Hepatocyte (in vitro differentiated cells): Measurements from ENCODE around the gene MPST. TPM values are rescaled to one million over a fixed set of nuclear protein-coding genes. Genes with fewer than 3 reads are reported as not detected.

Experiments used
- DNase-seq: peaks from one replicate; pipeline ENCODE4 v3.0.0-alpha.2; 2016; ENCODE audit warnings: low spot score
- H2AFZ ChIP-seq: fragments of 200-600 bp; sonication (generic); 2 replicates; pipeline ENCODE4 v1.6.0; 2016; ENCODE audit warnings: antibody characterized with exemption, mild to moderate bottlenecking
- H3K27ac ChIP-seq: fragments of 200-600 bp; sonication (generic); 2 replicates; pipeline ENCODE4 v1.5.1; 2016; ENCODE audit warnings: mild to moderate bottlenecking
- H3K27me3 ChIP-seq: fragments of 200-600 bp; sonication (generic); 2 replicates; pipeline ENCODE4 v1.6.1; 2016
- H3K36me3 ChIP-seq: fragments of 200-600 bp; sonication (generic); replicated peaks from 2 replicates; pipeline ENCODE4 v1.5.1; 2016; ENCODE audit warnings: low read depth; ENCODE audit not compliant: insufficient read depth
- H3K4me1 ChIP-seq: fragments of 200-600 bp; sonication (generic); 2 replicates; pipeline ENCODE4 v1.5.1; 2016; ENCODE audit warnings: mild to moderate bottlenecking, moderate library complexity; ENCODE audit not compliant: insufficient read depth
- H3K4me2 ChIP-seq: fragments of 200-600 bp; sonication (generic); 2 replicates; pipeline ENCODE4 v1.6.0; 2016
- H3K4me3 ChIP-seq: fragments of 200-600 bp; sonication (generic); 2 replicates; pipeline ENCODE4 v1.5.1; 2016; ENCODE audit warnings: mild to moderate bottlenecking
- H3K79me2 ChIP-seq: fragments of 200-600 bp; sonication (generic); 2 replicates; pipeline ENCODE4 v1.6.0; 2017; ENCODE audit warnings: mild to moderate bottlenecking
- H3K9me2 ChIP-seq: fragments of 200-600 bp; sonication (generic); replicated peaks from 2 replicates; pipeline ENCODE4 v1.6.0; 2017; ENCODE audit warnings: mild to moderate bottlenecking; ENCODE audit not compliant: insufficient read depth
- H3K9me3 ChIP-seq: fragments of 200-600 bp; sonication (generic); 2 replicates; pipeline ENCODE4 v1.5.1; 2016; ENCODE audit warnings: low read depth, mild to moderate bottlenecking
- H4K20me1 ChIP-seq: fragments of 200-600 bp; sonication (generic); 2 replicates; pipeline ENCODE4 v1.6.0; 2016; ENCODE audit warnings: mild to moderate bottlenecking; ENCODE audit not compliant: insufficient read depth, poor library complexity, severe bottlenecking
- CTCF ChIP-seq: fragments of 200-600 bp; sonication (generic); IDR thresholded peaks from 2 replicates; pipeline ENCODE4 v1.5.1; 2016; ENCODE audit warnings: antibody characterized with exemption, mild to moderate bottlenecking; ENCODE audit not compliant: poor library complexity
- EZH2 ChIP-seq: fragments of 200-600 bp; sonication (generic); IDR thresholded peaks from 2 replicates; pipeline ENCODE4 v1.6.1; 2016; ENCODE audit warnings: antibody characterized with exemption, mild to moderate bottlenecking, borderline replicate concordance
- EZH2phosphoT487 ChIP-seq: fragments of 200-600 bp; sonication (generic); IDR thresholded peaks from one replicate; pipeline ENCODE4 v1.6.1; 2018; ENCODE audit warnings: antibody characterized with exemption, mild to moderate bottlenecking, low read depth, moderate library complexity; ENCODE audit not compliant: unreplicated experiment, severe bottlenecking
- WGBS: methylation state at CpG from one replicate; pipeline ENCODE4 v1.1.6; 2016; ENCODE audit warnings: low lambda C conversion rate; ENCODE audit errors: missing lambda C conversion rate; 5-methylcytosine and 5-hydroxymethylcytosine counted together
- polyA plus RNA-seq: library from polyadenylated mRNA; unstranded; fragments of >200 nt; fragmentation: Nextera tagmentation; extraction: Ambion mirVana; gene quantifications from 2 replicates; pipeline ENCODE4 v1.2.1, GENCODE V29; 2016
- total RNA-seq: library from RNA; depleted of rRNA; stranded (reverse); fragments of >200 nt; gene quantifications from 2 replicates; pipeline ENCODE4 v1.2.3, GENCODE V29; 2014

MPST gene
- total and polyA plus RNA-seq, 2 experiments from 2014 or later: 136 to 193 TPM

GRCh38 chr22:37025500-37026070 lies 6.0 kb downstream of the MPST start:
- no peak overlapping the region for H2AFZ ChIP-seq
- no peaks in the 10 kb centered on the region for H3K9me3 ChIP-seq
- no peaks in the 10 kb centered on the region for H3K27me3 ChIP-seq
- H3K9me2 ChIP-seq: no peaks in the 10 kb centered on the region
- peaks cover 40% of the 10 kb centered on the region for H3K79me2 ChIP-seq
- no peak for DNase-seq
- no peak overlapping the region for H3K4me3 ChIP-seq
- H3K4me2 ChIP-seq: no peak overlapping the region
- peaks cover 15% of the 10 kb centered on the region for H4K20me1 ChIP-seq
- no peak overlapping the region for H3K27ac ChIP-seq
- peaks cover 23% of the 10 kb centered on the region for H3K4me1 ChIP-seq
- TF ChIP-seq EZH2phosphoT487 (no peak), EZH2 (no peak), CTCF (no peak)
- WGBS: 83% methylated on average over 10 of the region's 10 CpGs
- H3K36me3 ChIP-seq: no peaks in the 10 kb centered on the region

GRCh38 chr22:37026325-37026724 lies 6.8 kb downstream of the MPST start:
- H4K20me1 ChIP-seq: peaks cover 11% of the 10 kb centered on the region
- H3K4me3 ChIP-seq: no peak overlapping the region
- peaks cover 33% of the 10 kb centered on the region for H3K79me2 ChIP-seq
- H3K4me1 ChIP-seq: peaks cover 16% of the 10 kb centered on the region
- H3K9me3 ChIP-seq: no peaks in the 10 kb centered on the region
- no peak overlapping the region for H3K27ac ChIP-seq
- no peaks in the 10 kb centered on the region for H3K36me3 ChIP-seq
- H3K9me2 ChIP-seq: no peaks in the 10 kb centered on the region
- DNase-seq: no peak
- H2AFZ ChIP-seq: no peak overlapping the region
- WGBS: 91% methylated on average over 5 of the region's 5 CpGs
- TF ChIP-seq CTCF (no peak), EZH2phosphoT487 (no peak), EZH2 (no peak)
- H3K27me3 ChIP-seq: no peaks in the 10 kb centered on the region
- no peak overlapping the region for H3K4me2 ChIP-seq

GRCh38 chr22:37027556-37027955 lies 8.0 kb downstream of the MPST start:
- peaks cover 4% of the 10 kb centered on the region for H4K20me1 ChIP-seq
- 86% methylated on average over 7 of the region's 7 CpGs for WGBS
- H3K79me2 ChIP-seq: peaks cover 20% of the 10 kb centered on the region
- H3K9me2 ChIP-seq: no peaks in the 10 kb centered on the region
- H3K4me2 ChIP-seq: no peak overlapping the region
- no peak overlapping the region for H3K4me3 ChIP-seq
- no peak overlapping the region for H2AFZ ChIP-seq
- H3K9me3 ChIP-seq: no peaks in the 10 kb centered on the region
- DNase-seq: no peak
- no peaks in the 10 kb centered on the region for H3K36me3 ChIP-seq
- H3K27me3 ChIP-seq: no peaks in the 10 kb centered on the region
- TF ChIP-seq EZH2phosphoT487 (no peak), EZH2 (no peak), CTCF (no peak)
- H3K27ac ChIP-seq: no peak overlapping the region
- H3K4me1 ChIP-seq: peaks cover 16% of the 10 kb centered on the region
